Measurements from ENCODE around the gene GAD2.

DNA sequence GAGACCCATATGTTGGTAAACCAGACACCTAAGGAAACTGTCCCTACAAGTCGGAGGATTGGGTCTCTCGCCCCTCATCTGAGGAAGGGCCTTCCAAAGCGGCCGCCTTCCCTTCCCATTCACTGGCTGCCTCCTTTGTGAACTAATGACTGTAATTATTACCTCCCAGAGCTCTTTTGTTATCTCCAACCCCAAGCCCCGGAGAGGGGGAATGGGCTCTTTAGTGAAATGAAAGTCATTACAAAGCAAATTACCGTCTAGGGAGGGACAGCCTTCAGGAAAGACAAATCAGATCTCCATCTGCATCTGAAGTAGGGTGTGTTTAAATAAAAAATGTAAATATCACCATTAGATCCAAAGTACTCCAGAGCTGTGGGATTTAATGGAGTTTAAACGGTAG is 2.6 kb upstream of the GAD2 start:
- TF ChIP-seq ZNF184 (tag by site-specific recombination; IDR thresholded peaks at IDR 0.05) (no peak), ZNF274 (IDR thresholded peaks at IDR 0.05; ENCODE audit: low read length) (no peak), ZNF274 (tag by site-specific recombination; IDR thresholded peaks at IDR 0.05; ENCODE audit: borderline replicate concordance) (no peak), GFI1B (tag by site-specific recombination; IDR thresholded peaks at IDR 0.05) (no peak), ZNF324 (tag by site-specific recombination; IDR thresholded peaks at IDR 0.05) (no peak), ZNF624 (tag by site-specific recombination; IDR thresholded peaks at IDR 0.05) (no peak), YY1 (tag by site-specific recombination; IDR thresholded peaks at IDR 0.05) (no peak), ZFP37 (tag by site-specific recombination; IDR thresholded peaks at IDR 0.05) (no peak)
- TF ChIP-seq, protein P1, sequence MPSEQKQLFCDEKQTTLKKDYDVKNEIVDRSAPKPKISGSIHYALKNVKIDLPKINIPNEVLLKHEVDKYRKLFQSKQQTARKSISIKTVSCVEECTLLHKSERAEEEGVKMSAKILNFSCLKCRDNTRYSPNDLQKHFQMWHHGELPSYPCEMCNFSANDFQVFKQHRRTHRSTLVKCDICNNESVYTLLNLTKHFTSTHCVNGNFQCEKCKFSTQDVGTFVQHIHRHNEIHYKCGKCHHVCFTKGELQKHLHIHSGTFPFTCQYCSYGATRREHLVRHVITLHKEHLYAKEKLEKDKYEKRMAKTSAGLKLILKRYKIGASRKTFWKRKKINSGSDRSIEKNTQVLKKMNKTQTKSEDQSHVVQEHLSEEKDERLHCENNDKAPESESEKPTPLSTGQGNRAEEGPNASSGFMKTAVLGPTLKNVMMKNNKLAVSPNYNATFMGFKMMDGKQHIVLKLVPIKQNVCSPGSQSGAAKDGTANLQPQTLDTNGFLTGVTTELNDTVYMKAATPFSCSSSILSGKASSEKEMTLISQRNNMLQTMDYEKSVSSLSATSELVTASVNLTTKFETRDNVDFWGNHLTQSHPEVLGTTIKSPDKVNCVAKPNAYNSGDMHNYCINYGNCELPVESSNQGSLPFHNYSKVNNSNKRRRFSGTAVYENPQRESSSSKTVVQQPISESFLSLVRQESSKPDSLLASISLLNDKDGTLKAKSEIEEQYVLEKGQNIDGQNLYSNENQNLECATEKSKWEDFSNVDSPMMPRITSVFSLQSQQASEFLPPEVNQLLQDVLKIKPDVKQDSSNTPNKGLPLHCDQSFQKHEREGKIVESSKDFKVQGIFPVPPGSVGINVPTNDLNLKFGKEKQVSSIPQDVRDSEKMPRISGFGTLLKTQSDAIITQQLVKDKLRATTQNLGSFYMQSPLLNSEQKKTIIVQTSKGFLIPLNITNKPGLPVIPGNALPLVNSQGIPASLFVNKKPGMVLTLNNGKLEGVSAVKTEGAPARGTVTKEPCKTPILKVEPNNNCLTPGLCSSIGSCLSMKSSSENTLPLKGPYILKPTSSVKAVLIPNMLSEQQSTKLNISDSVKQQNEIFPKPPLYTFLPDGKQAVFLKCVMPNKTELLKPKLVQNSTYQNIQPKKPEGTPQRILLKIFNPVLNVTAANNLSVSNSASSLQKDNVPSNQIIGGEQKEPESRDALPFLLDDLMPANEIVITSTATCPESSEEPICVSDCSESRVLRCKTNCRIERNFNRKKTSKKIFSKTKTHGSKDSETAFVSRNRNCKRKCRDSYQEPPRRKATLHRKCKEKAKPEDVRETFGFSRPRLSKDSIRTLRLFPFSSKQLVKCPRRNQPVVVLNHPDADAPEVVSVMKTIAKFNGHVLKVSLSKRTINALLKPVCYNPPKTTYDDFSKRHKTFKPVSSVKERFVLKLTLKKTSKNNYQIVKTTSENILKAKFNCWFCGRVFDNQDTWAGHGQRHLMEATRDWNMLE (tag by site-specific recombination; conservative IDR thresholded peaks at IDR 0.05; ENCODE audit: low read depth): no peak
- TF ChIP-seq, protein P2, sequence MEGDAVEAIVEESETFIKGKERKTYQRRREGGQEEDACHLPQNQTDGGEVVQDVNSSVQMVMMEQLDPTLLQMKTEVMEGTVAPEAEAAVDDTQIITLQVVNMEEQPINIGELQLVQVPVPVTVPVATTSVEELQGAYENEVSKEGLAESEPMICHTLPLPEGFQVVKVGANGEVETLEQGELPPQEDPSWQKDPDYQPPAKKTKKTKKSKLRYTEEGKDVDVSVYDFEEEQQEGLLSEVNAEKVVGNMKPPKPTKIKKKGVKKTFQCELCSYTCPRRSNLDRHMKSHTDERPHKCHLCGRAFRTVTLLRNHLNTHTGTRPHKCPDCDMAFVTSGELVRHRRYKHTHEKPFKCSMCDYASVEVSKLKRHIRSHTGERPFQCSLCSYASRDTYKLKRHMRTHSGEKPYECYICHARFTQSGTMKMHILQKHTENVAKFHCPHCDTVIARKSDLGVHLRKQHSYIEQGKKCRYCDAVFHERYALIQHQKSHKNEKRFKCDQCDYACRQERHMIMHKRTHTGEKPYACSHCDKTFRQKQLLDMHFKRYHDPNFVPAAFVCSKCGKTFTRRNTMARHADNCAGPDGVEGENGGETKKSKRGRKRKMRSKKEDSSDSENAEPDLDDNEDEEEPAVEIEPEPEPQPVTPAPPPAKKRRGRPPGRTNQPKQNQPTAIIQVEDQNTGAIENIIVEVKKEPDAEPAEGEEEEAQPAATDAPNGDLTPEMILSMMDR (tag by site-specific recombination; IDR thresholded peaks at IDR 0.05): no peak
- TF ChIP-seq, protein P3, sequence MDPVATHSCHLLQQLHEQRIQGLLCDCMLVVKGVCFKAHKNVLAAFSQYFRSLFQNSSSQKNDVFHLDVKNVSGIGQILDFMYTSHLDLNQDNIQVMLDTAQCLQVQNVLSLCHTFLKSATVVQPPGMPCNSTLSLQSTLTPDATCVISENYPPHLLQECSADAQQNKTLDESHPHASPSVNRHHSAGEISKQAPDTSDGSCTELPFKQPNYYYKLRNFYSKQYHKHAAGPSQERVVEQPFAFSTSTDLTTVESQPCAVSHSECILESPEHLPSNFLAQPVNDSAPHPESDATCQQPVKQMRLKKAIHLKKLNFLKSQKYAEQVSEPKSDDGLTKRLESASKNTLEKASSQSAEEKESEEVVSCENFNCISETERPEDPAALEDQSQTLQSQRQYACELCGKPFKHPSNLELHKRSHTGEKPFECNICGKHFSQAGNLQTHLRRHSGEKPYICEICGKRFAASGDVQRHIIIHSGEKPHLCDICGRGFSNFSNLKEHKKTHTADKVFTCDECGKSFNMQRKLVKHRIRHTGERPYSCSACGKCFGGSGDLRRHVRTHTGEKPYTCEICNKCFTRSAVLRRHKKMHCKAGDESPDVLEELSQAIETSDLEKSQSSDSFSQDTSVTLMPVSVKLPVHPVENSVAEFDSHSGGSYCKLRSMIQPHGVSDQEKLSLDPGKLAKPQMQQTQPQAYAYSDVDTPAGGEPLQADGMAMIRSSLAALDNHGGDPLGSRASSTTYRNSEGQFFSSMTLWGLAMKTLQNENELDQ (tag by site-specific recombination; IDR thresholded peaks at IDR 0.05; ENCODE audit: low read depth): no peak

All from HEK293 (cell line).